ENCODE data around the gene RAD51AP2.

GRCh38 chr2:17543848-17544247, 25.6 kb upstream of the RAD51AP2 start:
- TF ChIP-seq ZNF512 (CRISPR knock-in tag; IDR thresholded peaks at IDR 0.05) (no peak), EP300 (IDR thresholded peaks at IDR 0.05; ENCODE audit: low read depth in 2 of 2, low read length in 2 of 2) (no peak), EP300 (CRISPR knock-in tag; IDR thresholded peaks at IDR 0.05; ENCODE audit: borderline replicate concordance) (no peak), ZNF777 (CRISPR knock-in tag; IDR thresholded peaks at IDR 0.05) (no peak), RELA (CRISPR knock-in tag; IDR thresholded peaks at IDR 0.05) (no peak), TBL1XR1 (IDR thresholded peaks at IDR 0.05; ENCODE audit: borderline replicate concordance, low read length, partially characterized antibody) (no peak), POLR2A (IDR thresholded peaks at IDR 0.05; ENCODE audit: insufficient read depth in 1 of 2, low read depth in 2 of 2, low read length in 2 of 2) (no peak), MEIS1 (CRISPR knock-in tag; IDR thresholded peaks at IDR 0.05; ENCODE audit: borderline replicate concordance) (no peak), ZSCAN5A (CRISPR knock-in tag; IDR thresholded peaks at IDR 0.05; ENCODE audit: borderline replicate concordance) (no peak), CTCF (CRISPR knock-in tag; IDR thresholded peaks at IDR 0.05) (no peak), HMGA1 (CRISPR knock-in tag; conservative IDR thresholded peaks at IDR 0.05) (no peak)

All from HepG2 (cell line).